Mucosa of rectum (tissue), 2 donors: ENCODE results near the gene TADA1.
"Not testable (repeated sequence)": the region's sequence is repeated elsewhere in the genome, so short reads cannot be mapped to it uniquely, and the experiment has no call there.

ENCODE experiments used
- H3K27ac ChIP-seq, 2 donors: one replicate each; pipeline ENCODE4 v1.7.0; 2013; ENCODE audit warnings: inconsistent platforms in 2 of 2, low read depth in 2 of 2, low read length in 2 of 2
- H3K27me3 ChIP-seq, 2 donors: one replicate each; pipeline ENCODE4 v1.7.0; 2013; ENCODE audit warnings: low read length in 2 of 2; ENCODE audit not compliant: control insufficient read depth in 2 of 2, insufficient read depth in 2 of 2
- H3K36me3 ChIP-seq, 2 donors: one replicate each; pipeline ENCODE4 v1.7.0; 2013; ENCODE audit warnings: low read length in 2 of 2; ENCODE audit not compliant: control insufficient read depth in 2 of 2, insufficient read depth in 2 of 2
- H3K4me1 ChIP-seq, 2 donors: one replicate each; pipeline ENCODE4 v1.7.0; 2013; ENCODE audit warnings: low read length in 2 of 2, mild to moderate bottlenecking in 1 of 2; ENCODE audit not compliant: control insufficient read depth in 2 of 2, insufficient read depth in 2 of 2
- H3K4me3 ChIP-seq, 2 donors: one replicate each; pipeline ENCODE4 v1.7.0; 2013; ENCODE audit warnings: low read length in 2 of 2
- H3K9ac ChIP-seq, 2 donors: one replicate each; pipeline ENCODE4 v1.7.0; 2013; ENCODE audit warnings: low read length in 2 of 2, low read depth in 1 of 2, mild to moderate bottlenecking in 1 of 2
- H3K9me3 ChIP-seq, 2 donors: one replicate each; pipeline ENCODE4 v1.7.0; 2013; ENCODE audit warnings: low read length in 2 of 2; ENCODE audit not compliant: control insufficient read depth in 2 of 2
- donor health status: healthy.
- donor health status: Normal muscosa, but diverticular disease.

TADA1 gene

DNA sequence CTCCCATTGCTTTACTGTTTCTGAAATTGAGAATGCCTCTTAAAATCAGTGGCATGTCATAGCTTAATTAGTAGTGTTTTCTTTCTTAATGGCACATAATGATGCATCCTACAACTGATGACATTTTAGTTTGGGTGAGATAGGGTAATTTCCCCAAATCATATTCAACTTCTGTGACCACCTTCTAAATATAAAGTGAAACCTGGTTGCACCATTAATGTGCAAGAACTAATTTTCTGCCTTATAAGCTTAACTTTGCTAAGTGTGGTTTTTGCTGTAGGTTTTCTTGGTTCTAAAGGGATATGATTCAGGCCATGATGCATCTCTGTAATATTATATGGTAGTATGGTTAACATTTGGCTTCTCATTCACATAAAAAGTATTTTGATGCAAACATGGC lies 27.9 kb downstream of the TADA1 start:
- Histone ChIP-seq H3K9ac (no peak overlapping the region), H3K27me3 (no peaks in the 10 kb centered on the region), H3K36me3 (peaks cover 80 to 82% of the 10 kb centered on the region in 2 donors), H3K4me1 (peaks cover 10 to 12% of the 10 kb centered on the region in 2 donors), H3K4me3 (no peak overlapping the region), H3K9me3 (no peaks in the 10 kb centered on the region), H3K27ac (no peak overlapping the region)

DNA sequence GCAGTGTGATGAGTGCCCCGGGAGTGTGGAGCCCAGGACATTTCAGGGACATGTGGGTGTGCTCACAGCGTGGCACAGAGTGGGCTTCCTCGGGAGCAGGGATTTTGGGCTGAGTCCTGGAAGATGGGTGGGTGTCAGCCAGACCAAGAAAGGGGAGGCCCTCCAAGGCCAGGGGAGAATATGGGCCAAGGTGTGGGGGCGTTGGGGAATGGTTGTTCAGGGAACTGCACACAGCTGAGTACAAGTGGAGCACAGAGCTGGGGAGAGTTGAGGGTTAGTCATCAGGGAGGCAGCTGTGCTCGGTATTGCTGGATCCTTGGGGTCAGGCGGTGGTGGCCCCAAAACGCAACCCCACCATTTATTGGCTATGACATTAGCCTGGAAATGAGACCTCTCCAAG lies 31.3 kb downstream of the TADA1 start:
- peaks cover 28 to 33% of the 10 kb centered on the region in 2 donors for H3K4me1 ChIP-seq
- no peak overlapping the region for H3K9ac ChIP-seq
- H3K27ac ChIP-seq, result no peak overlapping the region
- peaks cover 68 to 78% of the 10 kb centered on the region in 2 donors for H3K36me3 ChIP-seq
- no peak overlapping the region for H3K4me3 ChIP-seq
- H3K27me3 ChIP-seq, result no peaks in the 10 kb centered on the region
- no peaks in the 10 kb centered on the region for H3K9me3 ChIP-seq

DNA sequence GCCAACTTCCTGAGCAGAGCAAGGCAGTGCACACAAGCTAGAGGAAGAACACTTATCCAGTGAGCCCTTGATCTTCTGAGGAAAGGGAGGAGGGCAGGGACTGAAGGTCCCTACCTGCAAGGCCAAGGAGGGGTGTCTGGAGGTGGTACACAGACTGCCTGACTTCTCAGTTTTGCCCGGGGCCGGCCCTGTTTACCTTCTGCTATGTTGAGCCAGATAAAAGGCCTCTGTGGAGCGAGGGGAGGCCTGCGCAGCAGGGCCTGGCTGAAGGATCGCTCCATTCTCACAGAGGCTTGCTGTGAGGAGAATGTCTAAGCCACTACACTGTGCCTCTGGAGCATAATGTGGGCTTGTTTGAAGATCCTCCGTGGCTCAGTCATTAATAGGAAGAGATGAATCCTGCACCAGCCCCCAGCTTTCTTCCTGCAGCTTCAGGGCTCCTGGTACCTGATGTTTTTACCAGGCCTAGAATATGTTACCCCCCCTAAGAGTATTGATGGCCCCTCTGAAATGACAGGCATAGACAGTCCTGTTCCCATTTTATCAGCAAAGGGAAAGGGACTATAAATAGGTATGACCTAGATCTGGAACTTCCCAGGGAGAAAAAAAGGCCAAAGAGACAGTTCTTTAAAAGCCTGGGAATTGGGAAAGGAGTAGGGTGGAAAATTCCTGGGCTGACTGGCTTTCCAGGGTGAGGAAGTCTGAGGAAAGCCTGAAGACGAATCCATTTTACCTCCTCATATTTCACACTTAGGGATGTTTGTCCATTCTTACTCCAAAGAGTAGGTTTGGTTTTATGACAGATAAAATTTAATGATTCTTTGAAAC lies 32.1 kb downstream of the TADA1 start:
- Histone ChIP-seq H3K27me3 (no peaks in the 10 kb centered on the region), H3K9ac (no peak overlapping the region), H3K36me3 (peaks cover 60 to 70% of the 10 kb centered on the region in 2 donors), H3K4me3 (no peak overlapping the region), H3K9me3 (no peaks in the 10 kb centered on the region), H3K4me1 (peaks cover 28 to 33% of the 10 kb centered on the region in 2 donors), H3K27ac (peak overlapping the region in 1 of 2 donors; percentile 23)

DNA sequence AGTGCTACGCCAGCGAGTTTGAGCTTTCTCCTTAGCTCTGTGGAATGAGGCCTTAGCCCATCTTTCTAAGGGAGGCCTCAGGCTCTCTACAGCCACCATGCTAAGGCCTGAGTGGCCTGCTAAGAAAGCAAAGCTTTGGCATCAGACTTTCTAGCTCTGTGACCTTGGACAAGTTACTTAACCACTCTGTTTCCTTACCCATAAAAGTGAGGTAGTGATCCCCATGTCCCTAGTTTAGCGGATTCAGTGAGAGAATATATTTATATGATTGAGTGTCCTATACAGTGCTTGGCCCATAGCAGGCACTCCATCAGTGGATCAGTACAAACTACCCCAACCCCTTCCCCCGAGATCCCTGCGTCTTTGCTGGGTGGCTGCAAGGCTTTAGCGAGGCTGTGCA lies 32.7 kb downstream of the TADA1 start:
- H3K4me1 ChIP-seq, result peaks cover 34 to 40% of the 10 kb centered on the region in 2 donors
- H3K4me3 ChIP-seq, result no peak overlapping the region
- H3K27me3 ChIP-seq, result no peaks in the 10 kb centered on the region
- H3K9me3 ChIP-seq, result no peaks in the 10 kb centered on the region
- H3K27ac ChIP-seq, result no peak overlapping the region
- H3K36me3 ChIP-seq, result peaks cover 53 to 63% of the 10 kb centered on the region in 2 donors
- no peak overlapping the region for H3K9ac ChIP-seq

DNA sequence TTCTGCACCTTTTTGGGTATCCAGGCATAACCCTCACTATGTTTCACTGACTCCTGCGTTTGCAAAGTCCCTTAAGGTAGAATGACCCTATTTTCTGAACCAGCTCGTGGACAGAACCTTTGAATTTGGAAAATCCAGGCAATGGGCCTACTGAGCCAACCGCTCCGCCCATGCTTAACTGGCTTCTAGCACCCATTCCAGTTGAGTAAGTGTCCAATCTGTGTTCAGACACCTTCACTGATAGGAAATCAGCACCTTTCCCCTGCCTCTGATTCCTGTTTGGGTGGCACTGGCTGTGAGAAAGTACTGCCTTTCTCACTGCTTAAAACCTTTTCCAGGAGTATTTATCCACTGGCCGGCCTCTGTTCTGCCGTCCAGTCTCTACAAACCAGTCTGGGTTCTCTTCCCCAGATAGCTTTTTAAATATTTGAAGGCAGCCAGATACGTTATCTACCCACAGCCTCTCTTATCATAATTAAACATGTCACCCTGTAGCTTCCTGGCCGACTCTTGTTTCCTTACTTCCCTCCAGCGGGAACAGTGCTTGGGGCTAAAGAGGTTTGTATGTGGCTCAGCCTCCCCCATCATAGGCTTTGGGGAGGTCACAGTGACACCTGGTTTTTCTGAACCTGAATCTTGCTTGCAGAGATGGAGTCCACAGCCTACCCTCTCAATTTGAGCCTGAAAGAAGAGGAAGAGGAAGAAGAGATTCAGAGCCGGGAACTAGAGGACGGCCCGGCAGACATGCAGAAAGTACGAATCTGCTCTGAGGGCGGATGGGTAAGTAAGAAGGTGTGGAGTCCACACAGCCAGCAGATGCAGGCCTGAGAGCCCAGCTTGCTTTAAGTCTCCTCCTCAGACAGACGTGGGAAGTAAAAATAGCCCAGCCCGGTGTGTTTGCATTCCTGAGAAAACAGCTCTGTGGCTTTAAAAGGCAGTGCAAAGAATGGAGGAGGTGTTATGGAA lies 35.5 kb downstream of the TADA1 start:
- Histone ChIP-seq H3K4me1 (peaks cover 37 to 41% of the 10 kb centered on the region in 2 donors), H3K4me3 (peak overlapping the region; percentile 59 to 75), H3K27me3 (no peaks in the 10 kb centered on the region), H3K9ac (peak overlapping the region; percentile 36 to 70), H3K27ac (peak overlapping the region; percentile 74 to 82), H3K9me3 (no peaks in the 10 kb centered on the region), H3K36me3 (peaks cover 31 to 37% of the 10 kb centered on the region in 2 donors)

DNA sequence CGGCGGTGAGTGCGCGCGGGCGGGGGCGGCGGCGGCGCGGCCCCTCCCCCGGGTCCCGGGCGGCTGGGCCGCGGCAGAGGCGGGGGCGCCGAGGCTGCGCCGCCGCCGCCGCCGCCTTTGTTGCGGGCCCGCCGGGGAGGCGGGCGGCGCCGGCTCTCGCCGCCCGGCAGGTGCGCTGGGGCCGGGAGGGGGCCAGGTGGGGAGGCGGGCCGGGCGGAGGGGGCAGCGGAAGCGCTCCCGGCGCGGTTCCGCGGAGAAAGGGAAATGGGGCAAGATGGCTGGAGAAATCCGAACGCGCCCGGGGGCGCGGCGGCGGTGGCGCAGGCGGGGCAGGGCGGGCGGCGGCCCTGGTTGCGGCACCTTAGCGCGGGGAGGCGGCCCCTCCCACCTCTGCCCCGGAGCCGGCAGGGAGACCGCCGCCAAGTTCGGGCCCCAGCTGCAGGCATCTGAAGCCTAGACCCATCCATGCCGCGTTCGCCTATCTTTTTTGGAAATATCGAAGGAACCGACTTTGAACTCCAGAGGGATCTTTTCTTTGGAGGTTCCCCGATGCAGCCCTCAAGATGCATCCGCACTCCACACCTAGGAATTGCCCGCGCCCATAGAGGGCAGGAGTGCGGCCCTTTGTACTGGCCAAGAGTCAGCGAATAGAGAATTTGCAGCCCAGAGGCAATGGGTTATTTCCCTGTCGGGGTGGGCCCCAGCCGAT lies 36.3 kb downstream of the TADA1 start:
- Histone ChIP-seq H3K9me3 (no peaks in the 10 kb centered on the region), H3K9ac (peak overlapping the region; percentile 70 to 75), H3K27me3 (no peaks in the 10 kb centered on the region), H3K36me3 (peaks cover 28 to 35% of the 10 kb centered on the region in 2 donors), H3K4me1 (peaks cover 35 to 41% of the 10 kb centered on the region in 2 donors), H3K4me3 (peak overlapping the region; percentile 67 to 75), H3K27ac (peak overlapping the region; percentile 90 to 92)

DNA sequence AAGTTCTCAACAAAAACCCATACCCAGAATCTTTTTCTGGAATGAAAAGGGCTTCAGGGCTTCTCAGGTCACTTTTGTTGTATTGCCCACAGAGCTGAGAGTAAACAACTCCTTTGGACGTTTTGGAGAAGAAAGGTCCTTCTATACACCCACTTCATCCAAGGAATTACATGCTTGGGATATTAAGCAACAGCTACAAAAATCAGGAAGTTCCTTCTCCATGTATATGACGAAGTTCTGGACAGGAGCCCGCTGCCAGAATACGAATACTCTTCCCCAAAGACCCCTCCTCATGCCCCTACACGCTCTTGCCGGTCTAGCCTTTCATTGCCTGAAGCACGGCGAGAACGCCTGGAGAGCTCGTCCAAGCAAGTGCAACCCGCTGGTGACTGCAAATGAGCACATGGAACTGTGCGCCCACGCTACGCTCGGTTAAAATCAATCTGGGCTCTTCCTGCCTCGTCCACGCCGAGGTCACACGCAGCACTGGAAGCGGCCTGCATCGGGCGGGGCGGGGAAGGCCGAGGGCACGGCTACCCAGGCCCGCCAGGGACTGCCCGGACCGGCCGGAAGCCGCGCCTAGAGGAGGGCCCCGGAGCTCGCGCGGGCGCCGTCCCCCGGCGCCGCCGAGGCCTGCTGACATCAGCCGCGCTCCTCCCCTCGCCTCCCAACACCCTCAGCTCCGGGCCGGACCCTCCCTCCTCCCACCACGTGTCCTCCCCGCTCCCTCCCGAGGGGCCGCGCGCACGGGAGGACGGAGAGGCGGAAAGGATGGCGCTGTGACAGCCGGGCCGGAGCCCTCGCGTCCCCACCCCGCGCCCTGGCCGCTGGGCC lies 37.1 kb downstream of the TADA1 start, which contains the start of gene POGK:
Gene POGK, plus strand, starts transcription at position 710 of the 834 bp plus-strand sequence. CDS start 1,482 bp downstream, outside the sequence.
- peak within 1 kb of the TSS; percentile 67 to 89 for H3K4me3 ChIP-seq
- H3K9me3 ChIP-seq, result no peaks in the 10 kb centered on the region
- peak within 1 kb of the TSS; percentile 75 to 79 for H3K9ac ChIP-seq
- H3K36me3 ChIP-seq, result peaks cover 24 to 31% of the 10 kb centered on the region in 2 donors
- H3K27ac ChIP-seq, result peak within 1 kb of the TSS; percentile 90 to 92
- H3K4me1 ChIP-seq, result peaks cover 33 to 38% of the 10 kb centered on the region in 2 donors
- H3K27me3 ChIP-seq, result no peaks in the 10 kb centered on the region

DNA sequence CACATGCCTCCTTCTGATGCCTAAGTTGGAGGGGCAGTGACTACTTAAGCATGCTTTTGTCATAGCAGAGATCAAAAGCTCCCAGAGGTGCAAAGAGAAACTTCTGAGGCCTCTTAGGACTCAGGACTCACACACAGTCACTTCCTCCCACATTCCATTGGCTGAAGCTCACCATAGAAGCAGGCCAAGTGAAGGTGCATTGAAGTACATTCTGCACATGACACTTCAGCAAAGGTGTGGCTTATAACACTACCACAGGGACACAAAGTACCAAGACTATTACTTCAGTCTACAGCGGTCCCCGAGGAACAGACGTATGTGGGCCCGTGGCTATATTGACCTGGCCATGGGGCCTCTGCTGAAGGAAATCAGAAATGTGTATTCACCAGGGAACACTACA lies 39.3 kb downstream of the TADA1 start:
- Histone ChIP-seq H3K27ac (no peak overlapping the region), H3K4me1 (peaks cover 20 to 23% of the 10 kb centered on the region in 2 donors), H3K9me3 (no peaks in the 10 kb centered on the region), H3K27me3 (peaks cover 0 to 2% of the 10 kb centered on the region in 2 donors), H3K36me3 (peaks cover 7 to 9% of the 10 kb centered on the region in 2 donors), H3K9ac (no peak overlapping the region), H3K4me3 (no peak overlapping the region)

DNA sequence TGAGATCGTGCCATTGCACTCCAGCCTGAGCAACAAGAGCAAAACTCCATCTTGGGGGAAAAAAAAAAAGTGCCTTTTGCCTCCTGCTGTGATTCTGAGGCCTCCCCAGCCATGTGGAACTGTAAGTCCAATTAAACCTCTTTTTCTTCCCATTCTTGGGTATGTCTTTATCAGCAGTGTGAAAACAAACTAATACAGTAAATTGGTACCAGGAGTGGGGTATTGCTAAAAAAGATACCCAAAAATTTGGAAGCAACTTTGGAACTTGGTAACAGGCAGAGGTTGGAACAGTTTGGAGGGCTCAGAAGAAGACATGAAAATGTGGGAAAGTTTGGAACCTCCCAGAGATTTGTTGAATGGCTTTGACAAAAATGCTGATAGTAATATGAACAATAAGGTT lies 46.3 kb downstream of the TADA1 start:
- not testable (repeated sequence) for H3K4me1 ChIP-seq, H3K4me3 ChIP-seq, H3K36me3 ChIP-seq, H3K9me3 ChIP-seq, H3K27ac ChIP-seq, H3K27me3 ChIP-seq, H3K9ac ChIP-seq
